Activated T-cell treated with anti-CD3 and anti-CD28 coated beads, Interleukin-2, amount 50 U/mL, for 24 hours (primary cell): ENCODE results near the gene NELL1.

Source experiments
- DNase-seq: peaks from one replicate; pipeline ENCODE4 v3.0.0-alpha.2; 2020
- H3K27ac Mint-ChIP-seq: 2 replicates; pipeline ENCODE4 v1.8.0; 2020; ENCODE audit warnings: mild to moderate bottlenecking, mixed read lengths
- H3K27me3 Mint-ChIP-seq: 2 replicates; pipeline ENCODE4 v1.8.0; 2020; ENCODE audit warnings: mixed read lengths
- H3K36me3 Mint-ChIP-seq: 2 replicates; pipeline ENCODE4 v1.8.0; 2020; ENCODE audit warnings: low read depth, mixed read lengths
- H3K4me1 Mint-ChIP-seq: 2 replicates; pipeline ENCODE4 v1.8.0; 2020; ENCODE audit warnings: low read depth, mixed read lengths
- H3K4me3 Mint-ChIP-seq: 2 replicates; pipeline ENCODE4 v1.8.0; 2020; ENCODE audit warnings: mild to moderate bottlenecking, moderate library complexity, mixed read lengths
- H3K9me3 Mint-ChIP-seq: 2 replicates; pipeline ENCODE4 v1.8.0; 2020; ENCODE audit warnings: mixed read lengths

NELL1 gene

GRCh38 chr11:21289686-21290085 is 620.3 kb downstream of the NELL1 start:
- Mint-ChIP-seq H3K36me3 (no peaks in the 10 kb centered on the region), H3K4me1 (no peaks in the 10 kb centered on the region), H3K4me3 (no peak overlapping the region), H3K27ac (no peak overlapping the region), H3K27me3 (no peaks in the 10 kb centered on the region), H3K9me3 (peaks cover 28% of the 10 kb centered on the region)
- DNase-seq, result no peak

- Mint-ChIP-seq H3K27ac (no peak overlapping the region), H3K9me3 (peaks cover 19% of the 10 kb centered on the region), H3K4me3 (no peak overlapping the region), H3K27me3 (no peaks in the 10 kb centered on the region), H3K4me1 (no peaks in the 10 kb centered on the region), H3K36me3 (no peaks in the 10 kb centered on the region)
- DNase-seq, result no peak
Observed at GRCh38 chr11:21295508-21295907, 626.1 kb downstream of the NELL1 start.

GRCh38 chr11:21301981-21302380 is 632.6 kb downstream of the NELL1 start:
- Mint-ChIP-seq H3K4me1 (no peaks in the 10 kb centered on the region), H3K36me3 (no peaks in the 10 kb centered on the region), H3K27ac (no peak overlapping the region), H3K27me3 (no peaks in the 10 kb centered on the region), H3K4me3 (no peak overlapping the region), H3K9me3 (peaks cover 10% of the 10 kb centered on the region)
- DNase-seq, result no peak

GRCh38 chr11:21306739-21307358 is 637.5 kb downstream of the NELL1 start:
- peaks cover 7% of the 10 kb centered on the region for H3K9me3 Mint-ChIP-seq
- H3K4me3 Mint-ChIP-seq, result no peak overlapping the region
- no peak for DNase-seq
- H3K4me1 Mint-ChIP-seq, result no peaks in the 10 kb centered on the region
- H3K36me3 Mint-ChIP-seq, result no peaks in the 10 kb centered on the region
- H3K27ac Mint-ChIP-seq, result no peak overlapping the region
- H3K27me3 Mint-ChIP-seq, result no peaks in the 10 kb centered on the region

GRCh38 chr11:21307874-21308273 is 638.5 kb downstream of the NELL1 start:
- H3K4me1 Mint-ChIP-seq, result no peaks in the 10 kb centered on the region
- no peak overlapping the region for H3K27ac Mint-ChIP-seq
- H3K36me3 Mint-ChIP-seq, result no peaks in the 10 kb centered on the region
- H3K27me3 Mint-ChIP-seq, result no peaks in the 10 kb centered on the region
- no peak for DNase-seq
- H3K4me3 Mint-ChIP-seq, result no peak overlapping the region
- H3K9me3 Mint-ChIP-seq, result peaks cover 6% of the 10 kb centered on the region

GRCh38 chr11:21316591-21316990 is 647.2 kb downstream of the NELL1 start:
- H3K4me3 Mint-ChIP-seq, result no peak overlapping the region
- no peaks in the 10 kb centered on the region for H3K27me3 Mint-ChIP-seq
- peaks cover 13% of the 10 kb centered on the region for H3K9me3 Mint-ChIP-seq
- H3K36me3 Mint-ChIP-seq, result no peaks in the 10 kb centered on the region
- H3K27ac Mint-ChIP-seq, result no peak overlapping the region
- H3K4me1 Mint-ChIP-seq, result no peaks in the 10 kb centered on the region
- no peak for DNase-seq

GRCh38 chr11:21321072-21321471 is 651.7 kb downstream of the NELL1 start:
- H3K36me3 Mint-ChIP-seq, result no peaks in the 10 kb centered on the region
- no peak overlapping the region for H3K27ac Mint-ChIP-seq
- peaks cover 6% of the 10 kb centered on the region for H3K9me3 Mint-ChIP-seq
- no peak for DNase-seq
- H3K4me3 Mint-ChIP-seq, result no peak overlapping the region
- H3K4me1 Mint-ChIP-seq, result no peaks in the 10 kb centered on the region
- no peaks in the 10 kb centered on the region for H3K27me3 Mint-ChIP-seq

GRCh38 chr11:21321530-21321929 is 652.1 kb downstream of the NELL1 start:
- H3K36me3 Mint-ChIP-seq, result no peaks in the 10 kb centered on the region
- DNase-seq, result no peak
- H3K9me3 Mint-ChIP-seq, result peaks cover 6% of the 10 kb centered on the region
- no peaks in the 10 kb centered on the region for H3K27me3 Mint-ChIP-seq
- H3K4me1 Mint-ChIP-seq, result no peaks in the 10 kb centered on the region
- H3K27ac Mint-ChIP-seq, result no peak overlapping the region
- no peak overlapping the region for H3K4me3 Mint-ChIP-seq

- Mint-ChIP-seq H3K36me3 (no peaks in the 10 kb centered on the region), H3K9me3 (peaks cover 17% of the 10 kb centered on the region), H3K4me3 (no peak overlapping the region), H3K4me1 (no peaks in the 10 kb centered on the region), H3K27me3 (no peaks in the 10 kb centered on the region), H3K27ac (no peak overlapping the region)
- no peak for DNase-seq
Observed at GRCh38 chr11:21323617-21324016, 654.2 kb downstream of the NELL1 start.

- H3K27me3 Mint-ChIP-seq, result no peaks in the 10 kb centered on the region
- H3K36me3 Mint-ChIP-seq, result no peaks in the 10 kb centered on the region
- no peak overlapping the region for H3K27ac Mint-ChIP-seq
- DNase-seq, result no peak
- H3K4me1 Mint-ChIP-seq, result no peaks in the 10 kb centered on the region
- peaks cover 10% of the 10 kb centered on the region for H3K9me3 Mint-ChIP-seq
- H3K4me3 Mint-ChIP-seq, result no peak overlapping the region
Observed at GRCh38 chr11:21343204-21343603, 673.8 kb downstream of the NELL1 start.

- Mint-ChIP-seq H3K36me3 (no peaks in the 10 kb centered on the region), H3K27me3 (no peaks in the 10 kb centered on the region), H3K4me3 (no peak overlapping the region), H3K27ac (no peak overlapping the region), H3K9me3 (peaks cover 9% of the 10 kb centered on the region), H3K4me1 (no peaks in the 10 kb centered on the region)
- DNase-seq, result no peak
Observed at GRCh38 chr11:21346361-21346760, 677.0 kb downstream of the NELL1 start.

GRCh38 chr11:21350613-21351012 is 681.2 kb downstream of the NELL1 start:
- peaks cover 16% of the 10 kb centered on the region for H3K9me3 Mint-ChIP-seq
- H3K4me1 Mint-ChIP-seq, result no peaks in the 10 kb centered on the region
- H3K4me3 Mint-ChIP-seq, result no peak overlapping the region
- no peaks in the 10 kb centered on the region for H3K27me3 Mint-ChIP-seq
- no peak overlapping the region for H3K27ac Mint-ChIP-seq
- no peak for DNase-seq
- no peaks in the 10 kb centered on the region for H3K36me3 Mint-ChIP-seq

GRCh38 chr11:21353425-21353824 is 684.0 kb downstream of the NELL1 start:
- Mint-ChIP-seq H3K9me3 (peaks cover 18% of the 10 kb centered on the region), H3K36me3 (no peaks in the 10 kb centered on the region), H3K27ac (no peak overlapping the region), H3K4me1 (no peaks in the 10 kb centered on the region), H3K4me3 (no peak overlapping the region), H3K27me3 (no peaks in the 10 kb centered on the region)
- no peak for DNase-seq

GRCh38 chr11:21364866-21365624 is 695.7 kb downstream of the NELL1 start:
- no peaks in the 10 kb centered on the region for H3K36me3 Mint-ChIP-seq
- no peaks in the 10 kb centered on the region for H3K4me1 Mint-ChIP-seq
- H3K4me3 Mint-ChIP-seq, result no peak overlapping the region
- no peaks in the 10 kb centered on the region for H3K27me3 Mint-ChIP-seq
- DNase-seq, result no peak
- peaks cover 12% of the 10 kb centered on the region for H3K9me3 Mint-ChIP-seq
- no peak overlapping the region for H3K27ac Mint-ChIP-seq

GRCh38 chr11:21369947-21370346 is 700.6 kb downstream of the NELL1 start:
- no peak for DNase-seq
- no peaks in the 10 kb centered on the region for H3K27me3 Mint-ChIP-seq
- no peaks in the 10 kb centered on the region for H3K4me1 Mint-ChIP-seq
- H3K36me3 Mint-ChIP-seq, result no peaks in the 10 kb centered on the region
- no peak overlapping the region for H3K4me3 Mint-ChIP-seq
- no peak overlapping the region for H3K27ac Mint-ChIP-seq
- H3K9me3 Mint-ChIP-seq, result peaks cover 10% of the 10 kb centered on the region
